H1 (cell line): ENCODE data around the gene ACOT7. TPM values are rescaled to one million over a fixed set of nuclear protein-coding genes. Genes with fewer than 3 reads are reported as not detected.

Experiments used
- CTCF ChIA-PET: fragments of 300-600 bp; sonication (Branson Sonifier 250); formaldehyde crosslinking; loops from one replicate; lab custom pipeline; 2021; ENCODE audit not compliant: partially characterized antibody; lab: Charles Lee
- POLR2A ChIA-PET: fragments of 300-600 bp; sonication (Branson Sonifier 250); formaldehyde crosslinking; loops from one replicate; lab custom pipeline; 2021; ENCODE audit warnings: inconsistent platforms; ENCODE audit not compliant: partially characterized antibody; lab: Charles Lee
- DNase-seq, 2 experiments: peaks; one replicate each; pipeline versions ENCODE4 v3.0.0 to v3.0.0-alpha.2; 2010 to 2022; ENCODE audit warnings: low spot score in 2 of 2, low read depth in 1 of 2, mixed read lengths in 1 of 2
- FAIRE-seq: peaks from 2 replicates; lab custom pipeline; 2011; peaks lifted over from hg19 to GRCh38; lab: Jason Lieb, UNC
- H2AFZ ChIP-seq: 2 replicates; pipeline ENCODE4 v1.8.1; 2012; ENCODE audit warnings: low read length, inconsistent platforms
- H2AK5ac ChIP-seq: 2 replicates; pipeline ENCODE4 v1.6.1; 2013; ENCODE audit warnings: low read depth, low read length
- H2BK120ac ChIP-seq: replicated peaks from 2 replicates; pipeline ENCODE3; 2013; ENCODE audit warnings: low read depth, low read length, inconsistent platforms
- H2BK12ac ChIP-seq: 2 replicates; pipeline ENCODE4 v1.6.1; 2013; ENCODE audit warnings: low read depth, low read length
- H2BK15ac ChIP-seq: 2 replicates; pipeline ENCODE4 v1.6.1; 2013; ENCODE audit warnings: low read length
- H2BK20ac ChIP-seq: 2 replicates; pipeline ENCODE4 v1.6.1; 2013; ENCODE audit warnings: low read length
- H2BK5ac ChIP-seq: 2 replicates; pipeline ENCODE4 v1.6.1; 2013; ENCODE audit warnings: low read depth, low read length
- H3K14ac ChIP-seq: 2 replicates; pipeline ENCODE4 v1.6.1; 2013; ENCODE audit warnings: inconsistent platforms; ENCODE audit not compliant: insufficient read length
- H3K18ac ChIP-seq: 2 replicates; pipeline ENCODE4 v1.6.1; 2013; ENCODE audit warnings: low read length; ENCODE audit errors: extremely low read depth
- H3K23ac ChIP-seq: 2 replicates; pipeline ENCODE4 v1.6.1; 2013; ENCODE audit warnings: inconsistent platforms; ENCODE audit not compliant: insufficient read length
- H3K23me2 ChIP-seq: 2 replicates; pipeline ENCODE4 v1.6.1; 2013; ENCODE audit warnings: low read depth, low read length
- H3K27ac ChIP-seq: 2 replicates; pipeline ENCODE4 v1.6.1; 2011; ENCODE audit warnings: low read depth, low read length, inconsistent platforms
- H3K27me3 ChIP-seq, 4 experiments: replicated peaks in 1 of 4; 1 replicate in 1 of 4; 2 replicates in 3 of 4; pipeline versions ENCODE4 v1.6.1 to v1.8.1; 2011 to 2013; ENCODE audit warnings: low read length in 3 of 4, mild to moderate bottlenecking in 3 of 4, inconsistent platforms in 2 of 4, mixed read lengths in 2 of 4, moderate library complexity in 1 of 4; ENCODE audit not compliant: control insufficient read depth in 3 of 4, insufficient read depth in 3 of 4; ENCODE audit errors: extremely low read depth in 1 of 4
- H3K36me3 ChIP-seq, 4 experiments: 2 replicates each; pipeline versions ENCODE4 v1.6.1 to v1.8.1; 2011 to 2013; ENCODE audit warnings: mild to moderate bottlenecking in 4 of 4, low read length in 3 of 4, moderate library complexity in 2 of 4, control low read depth in 1 of 4, inconsistent platforms in 1 of 4; ENCODE audit not compliant: insufficient read depth in 4 of 4, control insufficient read depth in 2 of 4
- H3K4ac ChIP-seq: replicated peaks from 2 replicates; pipeline ENCODE3; 2013; ENCODE audit warnings: low read length, low read depth, mixed read lengths, inconsistent platforms; ENCODE audit not compliant: insufficient read length
- H3K4me1 ChIP-seq, 4 experiments: replicated peaks in 1 of 4; 1 replicate in 1 of 4; 2 replicates in 3 of 4; pipeline versions ENCODE4 v1.6.1 to v1.8.1; 2011 to 2013; ENCODE audit warnings: low read length in 3 of 4, inconsistent platforms in 2 of 4, mixed read lengths in 1 of 4; ENCODE audit not compliant: insufficient read depth in 4 of 4, control insufficient read depth in 3 of 4
- H3K4me2 ChIP-seq, 2 experiments: 2 replicates each; pipeline versions ENCODE4 v1.6.1 to v1.8.1; 2011 to 2013; ENCODE audit warnings: low read depth in 2 of 2, low read length in 2 of 2, control low read depth in 1 of 2, inconsistent platforms in 1 of 2, mild to moderate bottlenecking in 1 of 2; ENCODE audit not compliant: insufficient read depth in 1 of 2
- H3K4me3 ChIP-seq, 4 experiments: fragments of 200-600, 300-600 bp in 1 of 4; sonication (generic), shearing (Covaris generic), sonication (Bioruptor Twin) in 1 of 4; 2 replicates each; pipeline versions ENCODE4 v1.5.1 to v1.8.1; 2011 to 2016; ENCODE audit warnings: low read length in 4 of 4, low read depth in 3 of 4, control low read depth in 2 of 4, inconsistent platforms in 2 of 4, mild to moderate bottlenecking in 2 of 4, mixed read lengths in 1 of 4, moderate library complexity in 1 of 4; ENCODE audit not compliant: insufficient read depth in 2 of 4; ENCODE audit errors: extremely low read depth in 1 of 4
- H3K56ac ChIP-seq: replicated peaks from 2 replicates; pipeline ENCODE3; 2013; ENCODE audit warnings: low read depth, mild to moderate bottlenecking, mixed read lengths, low read length, inconsistent platforms; ENCODE audit not compliant: insufficient read length
- H3K79me1 ChIP-seq: 2 replicates; pipeline ENCODE4 v1.6.1; 2013; ENCODE audit warnings: low read depth, low read length, control low read depth
- H3K79me2 ChIP-seq, 2 experiments: 2 replicates each; pipeline versions ENCODE4 v1.6.1 to v1.8.1; 2012 to 2013; ENCODE audit warnings: low read length in 2 of 2, mild to moderate bottlenecking in 2 of 2, inconsistent platforms in 1 of 2; ENCODE audit not compliant: insufficient read depth in 2 of 2, control insufficient read depth in 1 of 2
- H3K9ac ChIP-seq, 4 experiments: replicated peaks in 1 of 4; 1 replicate in 1 of 4; 2 replicates in 3 of 4; pipeline versions ENCODE4 v1.6.1 to v1.8.1; 2011 to 2013; ENCODE audit warnings: low read depth in 3 of 4, low read length in 3 of 4, control low read depth in 2 of 4, mild to moderate bottlenecking in 2 of 4, moderate library complexity in 2 of 4, inconsistent platforms in 1 of 4; ENCODE audit errors: extremely low read depth in 1 of 4
- H3K9me3 ChIP-seq, 2 experiments: 2 replicates each; pipeline versions ENCODE4 v1.6.1 to v1.8.1; 2012 to 2013; ENCODE audit warnings: mild to moderate bottlenecking in 2 of 2, moderate library complexity in 2 of 2, control low read depth in 1 of 2, inconsistent platforms in 1 of 2, low read depth in 1 of 2, low read length in 1 of 2, mixed read lengths in 1 of 2; ENCODE audit not compliant: insufficient read depth in 2 of 2
- H4K20me1 ChIP-seq, 2 experiments: replicated peaks in 1 of 2; 2 replicates each; pipeline versions ENCODE3 to v1.8.1; 2011 to 2013; ENCODE audit warnings: inconsistent platforms in 2 of 2, low read length in 2 of 2, mild to moderate bottlenecking in 1 of 2; ENCODE audit not compliant: insufficient read depth in 2 of 2, control insufficient read depth in 1 of 2
- H4K5ac ChIP-seq: 2 replicates; pipeline ENCODE4 v1.6.1; 2013; ENCODE audit warnings: low read length, low read depth, mixed read lengths, inconsistent platforms; ENCODE audit not compliant: insufficient read length
- H4K8ac ChIP-seq: 2 replicates; pipeline ENCODE4 v1.8.0; 2013; ENCODE audit warnings: mild to moderate bottlenecking, moderate library complexity, low read length, inconsistent platforms; ENCODE audit not compliant: insufficient read depth; ENCODE audit errors: extremely low read depth
- H4K91ac ChIP-seq: replicated peaks from 2 replicates; pipeline ENCODE3; 2013; ENCODE audit warnings: low read length, mixed read lengths, inconsistent platforms; ENCODE audit not compliant: insufficient read length
- BCL11A ChIP-seq, 2 experiments: IDR thresholded peaks; one replicate each; pipeline ENCODE4 v1.6.1; 2011; ENCODE audit warnings: low read depth in 2 of 2, low read length in 2 of 2, mild to moderate bottlenecking in 2 of 2
- CBX5 ChIP-seq: fragments of 300-800, 300-1000 bp; sonication (generic); IDR thresholded peaks from 2 replicates; pipeline ENCODE4 v1.7.1; 2016; ENCODE audit warnings: antibody characterized with exemption, low read length, low read depth
- EZH2 ChIP-seq: fragments of 200-600 bp; sonication (generic); IDR thresholded peaks from 2 replicates; pipeline ENCODE4 v1.7.1; 2012; ENCODE audit warnings: low read depth, mild to moderate bottlenecking, moderate library complexity, low read length, inconsistent platforms; ENCODE audit not compliant: severe bottlenecking
- SIN3A ChIP-seq, 2 experiments: IDR thresholded peaks in 1 of 2; conservative IDR thresholded peaks in 1 of 2; 2 replicates each; pipeline ENCODE4 v1.6.1; 2011 to 2012; ENCODE audit warnings: low read length in 2 of 2, improper control_type of control experiment in 1 of 2, low read depth in 1 of 2, mild to moderate bottlenecking in 1 of 2
- TCF12 ChIP-seq: IDR thresholded peaks from 2 replicates; pipeline ENCODE4 v1.6.1; 2011; ENCODE audit warnings: low read depth, mild to moderate bottlenecking, low read length
- TEAD4 ChIP-seq: IDR thresholded peaks from 2 replicates; pipeline ENCODE4 v1.6.1; 2012; ENCODE audit warnings: low read depth, low read length, inconsistent platforms, mixed read lengths
- YY1 ChIP-seq: IDR thresholded peaks from 2 replicates; pipeline ENCODE4 v1.6.1; 2011; ENCODE audit warnings: low read depth, mild to moderate bottlenecking, low read length
- WGBS, 2 experiments: shearing (Covaris generic) in 1 of 2; methylation state at CpG; one replicate each; pipeline versions ENCODE4 v1.1.6 to v1.1.7; 2013 to 2015; ENCODE audit warnings: low lambda C conversion rate in 2 of 2, mixed read lengths in 2 of 2, inconsistent platforms in 1 of 2, low coverage in 1 of 2, missing lambda C conversion rate in 1 of 2; ENCODE audit not compliant: insufficient replicate concordance in 2 of 2, insufficient coverage in 1 of 2, insufficient read length in 1 of 2; ENCODE audit errors: extremely low coverage in 1 of 2, missing lambda C conversion rate in 1 of 2; 5-methylcytosine and 5-hydroxymethylcytosine counted together
- polyA plus RNA-seq, 7 experiments: library from polyadenylated mRNA; depleted of rRNA in 3 of 7; stranded (reverse) in 5 of 7; unstranded in 2 of 7; fragments of >200 nt in 5 of 7; fragments of 200-250 nt in 2 of 7; gene quantifications; 1 replicate in 5 of 7; 2 replicates in 1 of 7; 4 replicates in 1 of 7; pipeline versions ENCODE4 v1.2.1 to v1.2.3, GENCODE V29; 2011 to 2013; ENCODE audit warnings: missing spikeins in 2 of 7, mixed read lengths in 2 of 7
- total RNA-seq: library from RNA; stranded (reverse); fragmentation: NEBNext Ultra II Directional; extraction: Animal tissue kit (Norgen Biotek cat#: 25700); gene quantifications from 2 replicates; pipeline ENCODE4 v1.2.1, GENCODE V29; 2021

The ACOT7 gene
- total and polyA plus RNA-seq, 2 of the 8 experiments (the other 6 are each of a cell fraction or from before 2014, with no cell fraction given), result 151 to 214 TPM

DNA sequence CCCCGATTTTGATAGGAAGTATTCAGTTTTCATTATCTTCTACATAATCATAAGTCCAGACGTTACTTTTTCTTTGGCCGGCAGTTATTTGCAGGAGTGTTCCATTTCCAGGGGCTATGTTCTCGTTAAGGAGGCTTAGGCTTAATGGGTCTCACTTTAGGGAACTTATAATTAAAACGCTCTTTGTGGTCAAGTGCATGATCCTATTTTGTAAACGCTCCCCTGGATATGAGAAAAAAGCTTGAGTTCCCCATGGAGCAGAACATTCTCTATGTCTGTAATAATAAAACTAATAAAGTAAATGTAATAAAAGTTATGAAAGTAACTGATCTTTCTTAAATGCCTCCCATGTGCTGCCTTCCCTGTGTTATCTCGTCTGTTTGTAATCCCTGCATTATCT, 84.0 kb downstream of the ACOT7 start:
- Histone ChIP-seq H2BK5ac (no peak overlapping the region), H3K18ac (no peak overlapping the region), H3K27ac (no peak overlapping the region), H3K4me1 (no peaks in the 10 kb centered on the region), H3K4me2 (no peak overlapping the region), H3K23me2 (no peaks in the 10 kb centered on the region), H4K5ac (no peak overlapping the region), H2AK5ac (no peak overlapping the region), H4K20me1 (peaks cover 0 to 3% of the 10 kb centered on the region in 2 experiments), H3K14ac (no peak overlapping the region), H3K4me3 (no peak overlapping the region), H2BK12ac (no peak overlapping the region), H3K27me3 (no peaks in the 10 kb centered on the region), H3K36me3 (peaks cover 0 to 13% (median 6%) of the 10 kb centered on the region in 4 experiments; a peak in 4 of 8 replicates), H4K8ac (no peak overlapping the region), H4K91ac (no peak overlapping the region), H3K9me3 (peaks cover 10 to 25% of the 10 kb centered on the region in 2 experiments; a peak in 3 of 4 replicates), H2BK120ac (no peak overlapping the region), H3K79me1 (peaks cover 4% of the 10 kb centered on the region; the same call in 1 of the 2 replicates), H2BK15ac (no peak overlapping the region), H2BK20ac (no peak overlapping the region), H3K9ac (no peak overlapping the region), H3K4ac (no peak overlapping the region), H2AFZ (no peak overlapping the region), H3K79me2 (no peaks in the 10 kb centered on the region), H3K23ac (no peak overlapping the region), H3K56ac (no peak overlapping the region)
- POLR2A ChIA-PET, result no interaction called here
- WGBS, 2 experiments, result 94% methylated on average over 7 of the region's 7 CpGs; no CpG with 5 or more reads in 1 of the 2 experiments
- FAIRE-seq, result no peak
- TF ChIP-seq TEAD4, result no peak
- TF ChIP-seq EZH2, result no peak
- TF ChIP-seq TCF12, result no peak
- TF ChIP-seq BCL11A (IDR thresholded peaks at IDR 0.05; ENCODE audit: low read depth in 2 of 2, low read length in 2 of 2), result no peak
- no peak for TF ChIP-seq YY1
- TF ChIP-seq SIN3A (conservative IDR thresholded peaks at IDR 0.05 in 1 of 2, IDR thresholded peaks at IDR 0.05 in 1 of 2; ENCODE audit: low read depth in 1 of 2, low read length in 2 of 2), result no peak
- TF ChIP-seq CBX5, result no peak
- DNase-seq, result no peak
- CTCF ChIA-PET, result interaction anchor here (0.7 to 1.4 kb wide), 6 partner anchors 10 to 62 kb away, joined by 3 to 6 read pairs (median 3); no protein-coding TSS in a partner anchor
